Astrocyte (in vitro differentiated cells and primary cell): ENCODE measurements around the gene MZB1.

Experiments used
- EZH2 ChIP-seq: IDR thresholded peaks from 2 replicates; pipeline ENCODE4 v1.6.1; 2012; ENCODE audit warnings: mild to moderate bottlenecking, low read length, inconsistent platforms; ENCODE audit not compliant: insufficient read depth
- TF ChIP-seq, protein P1 (sequence below): IDR thresholded peaks from 2 replicates; pipeline ENCODE4 v1.5.1; 2011; ENCODE audit warnings: low read depth, mild to moderate bottlenecking, inconsistent platforms, low read length, moderate library complexity; ENCODE audit not compliant: insufficient read depth

DNA sequence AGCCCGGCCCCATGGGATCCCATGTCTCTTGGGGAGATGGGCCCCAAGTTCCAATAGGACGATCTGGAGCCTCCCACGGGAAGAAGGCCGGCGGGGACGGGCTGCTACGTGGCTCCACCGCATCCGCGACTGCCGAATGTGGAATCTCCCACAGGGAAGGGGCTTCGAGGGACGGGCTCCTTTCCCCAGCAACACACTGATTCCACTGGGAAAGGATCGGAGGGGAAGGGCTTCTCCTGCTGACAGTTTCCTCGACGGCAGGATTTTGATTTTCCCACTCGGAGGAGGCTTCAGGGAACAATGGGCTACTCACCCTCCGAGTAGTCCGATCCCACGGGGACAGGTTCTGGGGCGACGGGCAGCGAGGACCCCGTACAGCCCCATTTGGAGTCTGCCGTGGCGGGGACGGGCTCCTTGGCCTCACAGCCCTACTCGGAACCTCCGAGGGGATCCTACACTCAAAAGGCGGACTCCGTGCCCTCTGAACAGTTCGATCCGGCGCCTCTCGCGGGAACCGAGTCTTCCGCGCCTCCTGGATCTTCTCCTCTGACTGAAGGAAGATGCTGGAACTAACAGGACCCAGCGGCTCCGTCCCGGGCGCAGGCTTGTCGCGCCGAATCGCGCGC is 3.9 kb upstream of the MZB1 start:
- TF ChIP-seq, protein P1, sequence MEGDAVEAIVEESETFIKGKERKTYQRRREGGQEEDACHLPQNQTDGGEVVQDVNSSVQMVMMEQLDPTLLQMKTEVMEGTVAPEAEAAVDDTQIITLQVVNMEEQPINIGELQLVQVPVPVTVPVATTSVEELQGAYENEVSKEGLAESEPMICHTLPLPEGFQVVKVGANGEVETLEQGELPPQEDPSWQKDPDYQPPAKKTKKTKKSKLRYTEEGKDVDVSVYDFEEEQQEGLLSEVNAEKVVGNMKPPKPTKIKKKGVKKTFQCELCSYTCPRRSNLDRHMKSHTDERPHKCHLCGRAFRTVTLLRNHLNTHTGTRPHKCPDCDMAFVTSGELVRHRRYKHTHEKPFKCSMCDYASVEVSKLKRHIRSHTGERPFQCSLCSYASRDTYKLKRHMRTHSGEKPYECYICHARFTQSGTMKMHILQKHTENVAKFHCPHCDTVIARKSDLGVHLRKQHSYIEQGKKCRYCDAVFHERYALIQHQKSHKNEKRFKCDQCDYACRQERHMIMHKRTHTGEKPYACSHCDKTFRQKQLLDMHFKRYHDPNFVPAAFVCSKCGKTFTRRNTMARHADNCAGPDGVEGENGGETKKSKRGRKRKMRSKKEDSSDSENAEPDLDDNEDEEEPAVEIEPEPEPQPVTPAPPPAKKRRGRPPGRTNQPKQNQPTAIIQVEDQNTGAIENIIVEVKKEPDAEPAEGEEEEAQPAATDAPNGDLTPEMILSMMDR, result no peak
- TF ChIP-seq EZH2, result peak; percentile 33
